ENCODE data around the gene POLD1.

Gene POLD1

DNA sequence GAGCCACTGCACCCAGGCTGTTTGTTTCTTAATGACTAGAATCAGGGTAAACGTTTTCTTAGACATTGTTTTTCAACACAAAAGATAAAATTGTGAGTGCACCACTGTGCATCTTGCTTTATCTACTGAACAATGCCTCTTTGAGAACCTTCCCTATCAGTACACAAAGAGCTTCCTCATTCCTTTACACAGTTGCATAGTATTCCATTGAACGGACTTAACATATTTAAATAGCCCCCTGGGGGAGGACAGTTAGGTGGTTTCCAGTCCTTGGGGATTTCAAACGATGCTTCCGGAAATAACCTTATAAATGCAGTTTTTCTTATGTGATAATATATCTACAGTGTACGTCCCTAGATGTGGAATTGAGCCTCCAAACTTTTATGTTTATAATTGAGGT, 8.6 kb downstream of the POLD1 start:
- Histone ChIP-seq H3K9ac (ENCODE audit: low read length) (no peak overlapping the region), H3K27ac (ENCODE audit: low read length) (no peak overlapping the region), H3K27me3 (ENCODE audit: low read depth, low read length) (no peaks in the 10 kb centered on the region), H3K36me3 (replicated peaks; ENCODE audit: low read depth, low read length) (peaks cover 49% of the 10 kb centered on the region), H3K79me2 (ENCODE audit: low read length) (peaks cover 87% of the 10 kb centered on the region), H4K20me1 (ENCODE audit: insufficient read depth, low read length) (peaks cover 14% of the 10 kb centered on the region), H3K4me3 (ENCODE audit: low read length) (no peak overlapping the region), H2AFZ (ENCODE audit: low read depth, low read length) (no peak overlapping the region), H3K9me3 (ENCODE audit: insufficient read depth, low read length) (no peaks in the 10 kb centered on the region), H3K4me2 (ENCODE audit: low read length) (no peak overlapping the region), H3K4me1 (ENCODE audit: low read length) (no peaks in the 10 kb centered on the region)
- TF ChIP-seq EZH2phosphoT487 (IDR thresholded peaks at IDR 0.05; ENCODE audit: low read depth) (no peak), CTCF (IDR thresholded peaks at IDR 0.05; ENCODE audit: low read depth, low read length) (no peak)

- H3K4me3 ChIP-seq (ENCODE audit: low read length): no peak overlapping the region
- H3K9me3 ChIP-seq (ENCODE audit: insufficient read depth, low read length): no peaks in the 10 kb centered on the region
- no peak overlapping the region for H3K27ac ChIP-seq (ENCODE audit: low read length)
- TF ChIP-seq EZH2phosphoT487 (IDR thresholded peaks at IDR 0.05; ENCODE audit: low read depth): no peak
- H2AFZ ChIP-seq (ENCODE audit: low read depth, low read length): no peak overlapping the region
- H3K79me2 ChIP-seq (ENCODE audit: low read length): peaks cover 87% of the 10 kb centered on the region
- H3K4me1 ChIP-seq (ENCODE audit: low read length): no peaks in the 10 kb centered on the region
- H3K4me2 ChIP-seq (ENCODE audit: low read length): no peak overlapping the region
- no peaks in the 10 kb centered on the region for H3K27me3 ChIP-seq (ENCODE audit: low read depth, low read length)
- H3K36me3 ChIP-seq (replicated peaks; ENCODE audit: low read depth, low read length): peaks cover 45% of the 10 kb centered on the region
- peaks cover 14% of the 10 kb centered on the region for H4K20me1 ChIP-seq (ENCODE audit: insufficient read depth, low read length)
- H3K9ac ChIP-seq (ENCODE audit: low read length): no peak overlapping the region
These were observed 9.4 kb downstream of the POLD1 start for GRCh38 chr19:50393589-50393988.

DNA sequence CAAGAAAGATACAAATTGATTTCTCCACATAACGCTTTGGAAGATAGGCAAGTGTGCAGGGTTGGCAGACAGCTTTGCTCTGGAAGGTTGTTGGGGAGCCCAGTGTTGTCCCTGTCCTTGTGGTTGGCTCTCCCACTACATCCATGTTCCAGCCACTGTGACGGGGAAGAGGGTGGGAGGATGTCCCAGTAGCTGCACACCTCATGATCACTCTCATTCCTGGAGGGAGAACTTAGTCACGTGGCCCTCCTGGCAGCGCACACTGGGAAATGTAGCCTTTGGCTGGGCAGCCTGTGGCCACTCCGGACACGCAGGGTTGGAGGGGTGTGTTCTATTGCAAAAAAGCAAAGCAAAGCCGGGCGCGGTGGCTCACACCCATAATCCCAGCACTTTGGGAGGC, 9.9 kb downstream of the POLD1 start:
- H3K9me3 ChIP-seq (ENCODE audit: insufficient read depth, low read length): no peaks in the 10 kb centered on the region
- peaks cover 87% of the 10 kb centered on the region for H3K79me2 ChIP-seq (ENCODE audit: low read length)
- no peak overlapping the region for H3K9ac ChIP-seq (ENCODE audit: low read length)
- H3K4me1 ChIP-seq (ENCODE audit: low read length): no peaks in the 10 kb centered on the region
- H3K27ac ChIP-seq (ENCODE audit: low read length): no peak overlapping the region
- H2AFZ ChIP-seq (ENCODE audit: low read depth, low read length): no peak overlapping the region
- no peak for TF ChIP-seq EZH2phosphoT487 (IDR thresholded peaks at IDR 0.05; ENCODE audit: low read depth)
- no peak for TF ChIP-seq CTCF (IDR thresholded peaks at IDR 0.05; ENCODE audit: low read depth, low read length)
- H3K4me2 ChIP-seq (ENCODE audit: low read length): no peak overlapping the region
- H3K4me3 ChIP-seq (ENCODE audit: low read length): no peak overlapping the region
- H4K20me1 ChIP-seq (ENCODE audit: insufficient read depth, low read length): peaks cover 17% of the 10 kb centered on the region
- H3K36me3 ChIP-seq (replicated peaks; ENCODE audit: low read depth, low read length): peaks cover 45% of the 10 kb centered on the region
- no peaks in the 10 kb centered on the region for H3K27me3 ChIP-seq (ENCODE audit: low read depth, low read length)

DNA sequence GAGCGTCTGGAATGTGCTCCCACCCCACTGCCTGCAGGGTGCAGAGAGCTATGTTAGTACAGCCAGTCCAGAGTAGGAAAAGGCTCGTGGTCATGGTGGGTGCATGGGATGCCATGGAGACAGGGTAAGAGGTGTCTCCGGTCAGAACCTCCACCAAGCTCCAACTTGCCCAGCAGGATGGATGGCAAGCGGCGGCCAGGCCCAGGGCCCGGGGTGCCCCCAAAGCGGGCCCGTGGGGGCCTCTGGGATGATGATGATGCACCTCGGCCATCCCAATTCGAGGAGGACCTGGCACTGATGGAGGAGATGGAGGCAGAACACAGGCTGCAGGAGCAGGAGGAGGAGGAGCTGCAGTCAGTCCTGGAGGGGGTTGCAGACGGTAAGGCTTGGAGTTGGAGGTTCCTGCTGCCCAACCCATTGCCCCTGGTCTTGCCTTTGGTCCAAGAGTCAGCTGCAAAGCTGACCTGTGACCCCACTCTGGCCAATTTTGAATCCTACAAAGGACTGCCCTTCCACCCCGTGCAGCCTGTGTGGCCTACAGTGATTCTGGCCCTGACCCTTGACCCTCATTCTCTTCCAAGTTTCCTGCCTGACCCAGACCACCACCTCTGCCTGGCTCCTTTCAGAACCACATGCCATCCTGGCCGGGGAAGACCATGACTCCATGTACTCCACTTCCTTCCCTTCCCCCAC, 14.7 kb downstream of the POLD1 start:
- Histone ChIP-seq H3K9ac (ENCODE audit: low read length) (no peak overlapping the region), H3K27ac (ENCODE audit: low read length) (no peak overlapping the region), H3K9me3 (ENCODE audit: insufficient read depth, low read length) (no peaks in the 10 kb centered on the region), H3K27me3 (ENCODE audit: low read depth, low read length) (no peaks in the 10 kb centered on the region), H3K4me2 (ENCODE audit: low read length) (no peak overlapping the region), H3K4me1 (ENCODE audit: low read length) (no peaks in the 10 kb centered on the region), H3K4me3 (ENCODE audit: low read length) (no peak overlapping the region), H2AFZ (ENCODE audit: low read depth, low read length) (no peak overlapping the region), H3K79me2 (ENCODE audit: low read length) (peaks cover 60% of the 10 kb centered on the region), H3K36me3 (replicated peaks; ENCODE audit: low read depth, low read length) (peaks cover 47% of the 10 kb centered on the region), H4K20me1 (ENCODE audit: insufficient read depth, low read length) (peaks cover 10% of the 10 kb centered on the region)
- no peak for TF ChIP-seq EZH2phosphoT487 (IDR thresholded peaks at IDR 0.05; ENCODE audit: low read depth)
- no peak for TF ChIP-seq CTCF (IDR thresholded peaks at IDR 0.05; ENCODE audit: low read depth, low read length)

Data from OCI-LY3 (cell line).